Thoracic aorta (tissue), 2 donors: ENCODE measurements around the gene SPON1. TPM values are rescaled to one million over a fixed set of nuclear protein-coding genes. Genes with fewer than 3 reads are reported as not detected.

Experiments
- ATAC-seq: fragments of 150-250 bp; one replicate; pipeline ENCODE4 v1.8.0; 2017; ENCODE audit warnings: low read depth; ENCODE audit not compliant: insufficient number of reproducible peaks, low FRiP score
- DNase-seq: peaks from one replicate; pipeline ENCODE4 v3.0.0-alpha.2; 2020; ENCODE audit warnings: low spot score
- H3K27ac ChIP-seq, 2 donors: fragments of 200-600 bp; sonication (generic); 1 replicate in 1 of 2; 2 replicates in 1 of 2; pipeline ENCODE4 v1.5.1; 2016; ENCODE audit warnings: mild to moderate bottlenecking in 2 of 2, moderate library complexity in 2 of 2
- H3K27me3 ChIP-seq: fragments of 200-600 bp; sonication (generic); replicated peaks from 2 replicates; pipeline ENCODE4 v1.6.0; 2016; ENCODE audit warnings: mild to moderate bottlenecking; ENCODE audit not compliant: insufficient read depth
- H3K36me3 ChIP-seq: fragments of 200-600 bp; sonication (generic); one replicate; pipeline ENCODE4 v1.5.1; 2016
- H3K4me1 ChIP-seq, 2 donors: fragments of 200-600 bp; sonication (generic); 1 replicate in 1 of 2; 2 replicates in 1 of 2; pipeline versions ENCODE4 v1.5.1 to v1.6.0; 2016; ENCODE audit warnings: low read depth in 2 of 2, mild to moderate bottlenecking in 1 of 2; ENCODE audit not compliant: control insufficient read depth in 1 of 2
- H3K4me3 ChIP-seq: fragments of 200-600 bp; sonication (generic); 2 replicates; pipeline ENCODE4 v1.5.1; 2016; ENCODE audit warnings: mild to moderate bottlenecking
- H3K9me3 ChIP-seq: fragments of 200-600 bp; sonication (generic); 2 replicates; pipeline ENCODE4 v1.5.1; 2016
- CTCF ChIP-seq: fragments of 200-600 bp; sonication (generic); IDR thresholded peaks from one replicate; pipeline ENCODE4 v1.5.1; 2019; ENCODE audit warnings: antibody characterized with exemption
- total RNA-seq, 2 donors: library from RNA; depleted of rRNA; stranded (reverse); fragments of >200 nt; gene quantifications; one replicate each; pipeline versions ENCODE4 v1.1.0 to v1.2.3, GENCODE V29; 2016

The SPON1 gene
- total RNA-seq, 2 donors from 2014 or later: 20.6 to 48.5 TPM

GRCh38 chr11:14124350-14124749 is 161.8 kb downstream of the SPON1 start:
- Histone ChIP-seq H3K36me3 (no peaks in the 10 kb centered on the region), H3K9me3 (no peaks in the 10 kb centered on the region), H3K27ac (no peak overlapping the region), H3K4me3 (no peak overlapping the region), H3K4me1 (no peaks in the 10 kb centered on the region), H3K27me3 (no peaks in the 10 kb centered on the region)
- no peak for TF ChIP-seq CTCF
- DNase-seq: no peak
- no peak for ATAC-seq

- no peaks in the 10 kb centered on the region for H3K36me3 ChIP-seq
- no peaks in the 10 kb centered on the region for H3K9me3 ChIP-seq
- no peak for TF ChIP-seq CTCF
- no peak overlapping the region for H3K4me3 ChIP-seq
- no peaks in the 10 kb centered on the region for H3K4me1 ChIP-seq
- no peak for DNase-seq
- H3K27ac ChIP-seq: no peak overlapping the region
- H3K27me3 ChIP-seq: no peaks in the 10 kb centered on the region
- no peak for ATAC-seq
Measured at GRCh38 chr11:14124886-14125285, 162.4 kb downstream of the SPON1 start.

GRCh38 chr11:14125529-14125928 is 163.0 kb downstream of the SPON1 start:
- no peak for TF ChIP-seq CTCF
- Histone ChIP-seq H3K4me1 (no peaks in the 10 kb centered on the region), H3K4me3 (no peak overlapping the region), H3K36me3 (no peaks in the 10 kb centered on the region), H3K27ac (no peak overlapping the region), H3K9me3 (no peaks in the 10 kb centered on the region), H3K27me3 (no peaks in the 10 kb centered on the region)
- DNase-seq (no peak), ATAC-seq (no peak)

GRCh38 chr11:14127679-14128078 is 165.2 kb downstream of the SPON1 start:
- H3K27me3 ChIP-seq: no peaks in the 10 kb centered on the region
- H3K27ac ChIP-seq: no peak overlapping the region
- no peaks in the 10 kb centered on the region for H3K36me3 ChIP-seq
- DNase-seq (no peak), ATAC-seq (no peak)
- no peaks in the 10 kb centered on the region for H3K4me1 ChIP-seq
- H3K9me3 ChIP-seq: no peaks in the 10 kb centered on the region
- H3K4me3 ChIP-seq: no peak overlapping the region
- no peak for TF ChIP-seq CTCF

- no peak overlapping the region for H3K4me3 ChIP-seq
- H3K27me3 ChIP-seq: no peaks in the 10 kb centered on the region
- H3K4me1 ChIP-seq: no peaks in the 10 kb centered on the region
- no peaks in the 10 kb centered on the region for H3K9me3 ChIP-seq
- H3K36me3 ChIP-seq: peaks cover 4% of the 10 kb centered on the region
- no peak for TF ChIP-seq CTCF
- DNase-seq (no peak), ATAC-seq (no peak)
- H3K27ac ChIP-seq: no peak overlapping the region
Measured at GRCh38 chr11:14132312-14132711, 169.8 kb downstream of the SPON1 start.
